HepG2 (cell line): Measurements from ENCODE around the gene MDP1. TPM values are rescaled to one million over a fixed set of nuclear protein-coding genes. Genes with fewer than 3 reads are reported as not detected.

Source experiments
- AGO2 ChIP-seq: fragments of 200-400 bp; formaldehyde crosslinking; optimal IDR thresholded peaks from 2 replicates; pipeline ENCODE3; 2017; ENCODE audit warnings: mild to moderate bottlenecking, low read depth, low read length, moderate library complexity
- GABPA ChIP-seq, 2 experiments: IDR thresholded peaks; 2 replicates each; pipeline ENCODE4 v1.6.1; 2011 to 2016; ENCODE audit warnings: low read depth in 2 of 2, low read length in 1 of 2, missing biosample characterization in 1 of 2, missing genetic modification characterization in 1 of 2
- KDM4B ChIP-seq: sonication (generic); formaldehyde crosslinking; IDR thresholded peaks from 2 replicates; pipeline ENCODE4 v1.4.0; 2020; ENCODE audit warnings: missing genetic modification reagents
- PCBP2 ChIP-seq: fragments of 200-400 bp; formaldehyde crosslinking; optimal IDR thresholded peaks from 2 replicates; pipeline ENCODE3; 2018; ENCODE audit warnings: low read length, low read depth; ENCODE audit not compliant: poor library complexity, severe bottlenecking
- PHF8 ChIP-seq: sonication (generic); formaldehyde crosslinking; IDR thresholded peaks from 2 replicates; pipeline ENCODE4 v1.5.0; 2020; ENCODE audit warnings: missing genetic modification reagents
- SIX1 ChIP-seq: sonication (generic); formaldehyde crosslinking; IDR thresholded peaks from 2 replicates; pipeline ENCODE4 v1.4.0; 2020; ENCODE audit warnings: missing genetic modification reagents, borderline replicate concordance
- STAG1 ChIP-seq: sonication (generic); formaldehyde crosslinking; IDR thresholded peaks from 2 replicates; pipeline ENCODE4 v1.4.0; 2020; ENCODE audit warnings: missing genetic modification reagents
- ZNF205 ChIP-seq: IDR thresholded peaks from 2 replicates; pipeline ENCODE4 v1.6.1; 2018; ENCODE audit warnings: missing biosample characterization, missing genetic modification reagents
- ZNF33B ChIP-seq: sonication (generic); formaldehyde crosslinking; IDR thresholded peaks from 2 replicates; pipeline ENCODE4 v1.5.1; 2020; ENCODE audit warnings: mild to moderate bottlenecking, missing genetic modification reagents
- ZNF496 ChIP-seq: sonication (generic); formaldehyde crosslinking; IDR thresholded peaks from 2 replicates; pipeline ENCODE4 v1.8.1; 2023; ENCODE audit warnings: mild to moderate bottlenecking, moderate library complexity, missing genetic modification reagents; ENCODE audit not compliant: insufficient replicate concordance
- ZNF629 ChIP-seq: sonication (generic); formaldehyde crosslinking; conservative IDR thresholded peaks from 2 replicates; pipeline ENCODE4 v1.5.0; 2020; ENCODE audit warnings: missing genetic modification reagents
- ZNF746 ChIP-seq: sonication (generic); formaldehyde crosslinking; IDR thresholded peaks from 2 replicates; pipeline ENCODE4 v1.8.0; 2022; ENCODE audit warnings: mild to moderate bottlenecking, missing genetic modification reagents
- polyA plus RNA-seq, 8 experiments: library from polyadenylated mRNA; depleted of rRNA in 3 of 8; stranded (reverse) in 7 of 8; unstranded in 1 of 8; fragments of >200 nt; fragmentation: Illumina TruSeq in 4 of 8; extraction: Trizol in 4 of 8; gene quantifications; 2 replicates each; pipeline versions ENCODE4 v1.2.1 to v1.2.3, GENCODE V29; 2011 to 2016; ENCODE audit warnings: low read depth in 4 of 8, missing spikeins in 1 of 8, mixed read lengths in 1 of 8; ENCODE audit not compliant: insufficient read depth in 1 of 8
- total RNA-seq, 5 experiments: library from RNA; depleted of rRNA; stranded (reverse); fragments of >200 nt; fragmentation: Illumina TruSeq; extraction: Trizol; gene quantifications; 2 replicates each; pipeline ENCODE4 v1.2.3, GENCODE V29; 2016; ENCODE audit warnings: low read depth in 1 of 5
- TF ChIP-seq, protein P1 (sequence below): sonication (generic); formaldehyde crosslinking; IDR thresholded peaks from 2 replicates; pipeline ENCODE4 v1.4.0; 2020; ENCODE audit warnings: mild to moderate bottlenecking, missing genetic modification reagents, borderline replicate concordance
- TF ChIP-seq, protein P2 (sequence below), 2 experiments: fragments of 450-650 bp in 1 of 2; sonication (generic) in 1 of 2; formaldehyde crosslinking in 1 of 2; IDR thresholded peaks; 2 replicates each; pipeline versions ENCODE4 v1.6.1 to v1.8.0; 2016 to 2022; ENCODE audit warnings: antibody characterized with exemption in 1 of 2, mild to moderate bottlenecking in 1 of 2, missing genetic modification reagents in 1 of 2

The MDP1 gene
- total and polyA plus RNA-seq, 2 of the 13 experiments (the other 11 are each of a cell fraction or from before 2014, with no cell fraction given): 44.1 to 48.7 TPM

DNA sequence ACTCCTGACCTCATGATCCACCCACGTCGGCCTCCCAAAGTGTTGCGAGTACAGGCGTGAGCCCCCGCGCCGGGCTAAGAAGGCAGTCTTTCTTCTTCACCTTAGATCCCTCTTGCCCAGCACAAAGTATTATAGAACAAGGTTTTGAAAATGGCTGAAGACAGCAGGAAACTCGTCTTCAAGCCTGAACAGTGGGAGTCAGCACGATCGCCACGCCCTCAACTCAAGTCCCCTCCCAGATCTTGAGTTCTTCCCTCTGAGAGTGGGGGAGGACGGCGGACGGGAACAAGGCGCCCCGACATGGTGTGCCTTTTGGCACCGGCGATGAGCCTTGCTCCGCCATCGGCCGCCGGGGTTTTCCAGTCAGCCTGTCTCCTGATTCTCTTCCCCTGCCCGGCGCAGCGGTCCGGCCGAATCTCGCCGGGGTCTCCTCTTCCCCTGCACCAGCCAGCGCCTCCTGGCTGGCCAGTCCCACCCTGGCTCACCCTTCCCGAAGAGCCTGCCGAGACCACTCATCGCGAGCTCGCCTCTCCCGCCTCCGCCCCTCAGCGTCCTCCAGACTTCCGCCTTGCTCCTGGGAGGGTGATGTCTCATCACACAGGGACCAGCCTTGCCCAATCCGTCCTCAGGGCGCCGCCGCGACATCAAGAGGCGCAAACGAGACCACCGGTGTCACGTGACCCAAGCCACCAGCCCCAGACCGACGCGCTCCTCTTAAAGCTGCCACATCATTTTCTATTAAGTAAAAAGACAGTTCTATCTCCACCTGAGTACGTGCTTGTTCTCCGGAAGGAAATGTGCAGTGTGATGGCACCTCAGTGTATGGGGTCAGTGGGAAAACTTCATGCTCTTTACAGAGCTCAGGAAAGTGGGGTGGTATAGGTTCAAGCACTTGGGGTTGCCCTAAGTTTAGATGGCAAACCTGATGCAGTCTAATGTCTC lies 2.7 kb downstream of the MDP1 start, which contains the start of gene CHMP4A (continued):
- TF ChIP-seq, protein P1, sequence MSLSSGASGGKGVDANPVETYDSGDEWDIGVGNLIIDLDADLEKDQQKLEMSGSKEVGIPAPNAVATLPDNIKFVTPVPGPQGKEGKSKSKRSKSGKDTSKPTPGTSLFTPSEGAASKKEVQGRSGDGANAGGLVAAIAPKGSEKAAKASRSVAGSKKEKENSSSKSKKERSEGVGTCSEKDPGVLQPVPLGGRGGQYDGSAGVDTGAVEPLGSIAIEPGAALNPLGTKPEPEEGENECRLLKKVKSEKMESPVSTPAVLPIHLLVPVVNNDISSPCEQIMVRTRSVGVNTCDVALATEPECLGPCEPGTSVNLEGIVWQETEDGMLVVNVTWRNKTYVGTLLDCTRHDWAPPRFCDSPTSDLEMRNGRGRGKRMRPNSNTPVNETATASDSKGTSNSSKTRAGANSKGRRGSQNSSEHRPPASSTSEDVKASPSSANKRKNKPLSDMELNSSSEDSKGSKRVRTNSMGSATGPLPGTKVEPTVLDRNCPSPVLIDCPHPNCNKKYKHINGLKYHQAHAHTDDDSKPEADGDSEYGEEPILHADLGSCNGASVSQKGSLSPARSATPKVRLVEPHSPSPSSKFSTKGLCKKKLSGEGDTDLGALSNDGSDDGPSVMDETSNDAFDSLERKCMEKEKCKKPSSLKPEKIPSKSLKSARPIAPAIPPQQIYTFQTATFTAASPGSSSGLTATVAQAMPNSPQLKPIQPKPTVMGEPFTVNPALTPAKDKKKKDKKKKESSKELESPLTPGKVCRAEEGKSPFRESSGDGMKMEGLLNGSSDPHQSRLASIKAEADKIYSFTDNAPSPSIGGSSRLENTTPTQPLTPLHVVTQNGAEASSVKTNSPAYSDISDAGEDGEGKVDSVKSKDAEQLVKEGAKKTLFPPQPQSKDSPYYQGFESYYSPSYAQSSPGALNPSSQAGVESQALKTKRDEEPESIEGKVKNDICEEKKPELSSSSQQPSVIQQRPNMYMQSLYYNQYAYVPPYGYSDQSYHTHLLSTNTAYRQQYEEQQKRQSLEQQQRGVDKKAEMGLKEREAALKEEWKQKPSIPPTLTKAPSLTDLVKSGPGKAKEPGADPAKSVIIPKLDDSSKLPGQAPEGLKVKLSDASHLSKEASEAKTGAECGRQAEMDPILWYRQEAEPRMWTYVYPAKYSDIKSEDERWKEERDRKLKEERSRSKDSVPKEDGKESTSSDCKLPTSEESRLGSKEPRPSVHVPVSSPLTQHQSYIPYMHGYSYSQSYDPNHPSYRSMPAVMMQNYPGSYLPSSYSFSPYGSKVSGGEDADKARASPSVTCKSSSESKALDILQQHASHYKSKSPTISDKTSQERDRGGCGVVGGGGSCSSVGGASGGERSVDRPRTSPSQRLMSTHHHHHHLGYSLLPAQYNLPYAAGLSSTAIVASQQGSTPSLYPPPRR (CRISPR knock-in tag): peak; percentile 91
- TF ChIP-seq KDM4B (CRISPR knock-in tag) (peak; percentile 99), ZNF205 (CRISPR knock-in tag) (peak; percentile 22; the same call in 1 of the 2 replicates), ZNF746 (no peak; the same call in 1 of the 2 replicates), ZNF629 (CRISPR knock-in tag) (peak; percentile 52), PCBP2 (no peak), SIX1 (CRISPR knock-in tag) (no peak), ZNF33B (peak; percentile 39), AGO2 (peak; percentile 100), ZNF496 (no peak), PHF8 (CRISPR knock-in tag) (peak; percentile 97), STAG1 (CRISPR knock-in tag) (peak; percentile 42; the same call in 1 of the 2 replicates), GABPA (IDR thresholded peaks at IDR 0.05; ENCODE audit: low read depth, low read length) (no peak), GABPA (CRISPR knock-in tag; IDR thresholded peaks at IDR 0.05; ENCODE audit: low read depth) (no peak)
- TF ChIP-seq, protein P2, sequence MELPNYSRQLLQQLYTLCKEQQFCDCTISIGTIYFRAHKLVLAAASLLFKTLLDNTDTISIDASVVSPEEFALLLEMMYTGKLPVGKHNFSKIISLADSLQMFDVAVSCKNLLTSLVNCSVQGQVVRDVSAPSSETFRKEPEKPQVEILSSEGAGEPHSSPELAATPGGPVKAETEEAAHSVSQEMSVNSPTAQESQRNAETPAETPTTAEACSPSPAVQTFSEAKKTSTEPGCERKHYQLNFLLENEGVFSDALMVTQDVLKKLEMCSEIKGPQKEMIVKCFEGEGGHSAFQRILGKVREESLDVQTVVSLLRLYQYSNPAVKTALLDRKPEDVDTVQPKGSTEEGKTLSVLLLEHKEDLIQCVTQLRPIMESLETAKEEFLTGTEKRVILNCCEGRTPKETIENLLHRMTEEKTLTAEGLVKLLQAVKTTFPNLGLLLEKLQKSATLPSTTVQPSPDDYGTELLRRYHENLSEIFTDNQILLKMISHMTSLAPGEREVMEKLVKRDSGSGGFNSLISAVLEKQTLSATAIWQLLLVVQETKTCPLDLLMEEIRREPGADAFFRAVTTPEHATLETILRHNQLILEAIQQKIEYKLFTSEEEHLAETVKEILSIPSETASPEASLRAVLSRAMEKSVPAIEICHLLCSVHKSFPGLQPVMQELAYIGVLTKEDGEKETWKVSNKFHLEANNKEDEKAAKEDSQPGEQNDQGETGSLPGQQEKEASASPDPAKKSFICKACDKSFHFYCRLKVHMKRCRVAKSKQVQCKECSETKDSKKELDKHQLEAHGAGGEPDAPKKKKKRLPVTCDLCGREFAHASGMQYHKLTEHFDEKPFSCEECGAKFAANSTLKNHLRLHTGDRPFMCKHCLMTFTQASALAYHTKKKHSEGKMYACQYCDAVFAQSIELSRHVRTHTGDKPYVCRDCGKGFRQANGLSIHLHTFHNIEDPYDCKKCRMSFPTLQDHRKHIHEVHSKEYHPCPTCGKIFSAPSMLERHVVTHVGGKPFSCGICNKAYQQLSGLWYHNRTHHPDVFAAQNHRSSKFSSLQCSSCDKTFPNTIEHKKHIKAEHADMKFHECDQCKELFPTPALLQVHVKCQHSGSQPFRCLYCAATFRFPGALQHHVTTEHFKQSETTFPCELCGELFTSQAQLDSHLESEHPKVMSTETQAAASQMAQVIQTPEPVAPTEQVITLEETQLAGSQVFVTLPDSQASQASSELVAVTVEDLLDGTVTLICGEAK (IDR thresholded peaks at IDR 0.05): no peak
- TF ChIP-seq, protein P2 (CRISPR knock-in tag; IDR thresholded peaks at IDR 0.05): peak; percentile 82
